ENCODE measurements around the gene CASKIN1. TPM values are rescaled to one million over a fixed set of nuclear protein-coding genes. Genes with fewer than 3 reads are reported as not detected.

Gene CASKIN1
- total RNA-seq, 1 experiment from 2014 or later, result 5.9 TPM

GRCh38 chr16:2181952-2182351 is 14.5 kb downstream of the CASKIN1 start:
- ATAC-seq, result no peak
- Histone ChIP-seq H3K27me3 (ENCODE audit: insufficient read depth, low read length) (no peaks in the 10 kb centered on the region), H3K36me3 (ENCODE audit: control insufficient read depth in 1 of 2, insufficient read depth in 2 of 2, low read length in 2 of 2) (no peaks in the 10 kb centered on the region), H3K9me2 (ENCODE audit: insufficient read depth) (no peaks in the 10 kb centered on the region), H3K79me2 (ENCODE audit: insufficient read depth, low read length) (no peaks in the 10 kb centered on the region), H3K4me2 (ENCODE audit: low read length) (no peak overlapping the region), H3K4me3 (replicated peaks in 1 of 2; ENCODE audit: low read depth in 1 of 2, low read length in 2 of 2) (no peak overlapping the region), H3K9me3 (ENCODE audit: control insufficient read depth in 1 of 2, insufficient read depth in 1 of 2, low read depth in 1 of 2, low read length in 2 of 2) (no peaks in the 10 kb centered on the region), H3K4me1 (ENCODE audit: control insufficient read depth in 1 of 2, insufficient read depth in 2 of 2, low read length in 2 of 2) (peaks cover 0 to 5% of the 10 kb centered on the region in 2 experiments; a peak in 1 of 4 replicates), H3K9ac (ENCODE audit: low read length) (no peak overlapping the region), H2AFZ (ENCODE audit: low read depth, low read length, poor library complexity, severe bottlenecking) (no peak overlapping the region), H4K20me1 (ENCODE audit: insufficient read depth) (no peaks in the 10 kb centered on the region), H3K27ac (ENCODE audit: low read depth, low read length) (peak overlapping the region; percentile 38; the same call in 1 of the 2 replicates)
- CTCF ChIA-PET, result no interaction called here
- POLR2A ChIA-PET, result interaction anchor here (1.3 kb wide), 1 partner anchor 34 kb away, joined by 4 read pairs; the partner anchor contains the start of gene PGP
- DNase-seq (ENCODE audit: low read depth, low spot score), result no peak
- intact Hi-C loops (cut with micrococcal nuclease), result no loop called here
- no TSS peak for BruUV-seq (replicated peaks)
- RAD21 ChIA-PET (ENCODE audit: low non-redundant PET in 1 of 2, low total read pairs in 2 of 2, uncharacterized antibody in 2 of 2, unreplicated experiment in 2 of 2), result no interaction called here
- no peak for TF ChIP-seq ELF1 (IDR thresholded peaks at IDR 0.05; ENCODE audit: borderline replicate concordance, low read depth)
- TF ChIP-seq SP1 (IDR thresholded peaks at IDR 0.05; ENCODE audit: low read depth), result no peak
- TF ChIP-seq FOSL1 (IDR thresholded peaks at IDR 0.05; ENCODE audit: low read depth), result no peak

- DNase-seq (ENCODE audit: low read depth, low spot score) (no peak), ATAC-seq (no peak)
- no peaks in the 10 kb centered on the region; a peak in 2 of 4 replicates for H3K36me3 ChIP-seq (ENCODE audit: control insufficient read depth in 1 of 2, insufficient read depth in 2 of 2, low read length in 2 of 2)
- ChIA-PET RAD21 (ENCODE audit: low non-redundant PET in 1 of 2, low total read pairs in 2 of 2, uncharacterized antibody in 2 of 2, unreplicated experiment in 2 of 2) (no interaction called here), CTCF (no interaction called here), POLR2A (interaction anchor here (1.3 kb wide), 1 partner anchor 34 kb away, joined by 4 read pairs; the partner anchor contains the start of gene PGP)
- H3K4me2 ChIP-seq (ENCODE audit: low read length), result no peak overlapping the region
- H3K79me2 ChIP-seq (ENCODE audit: insufficient read depth, low read length), result no peaks in the 10 kb centered on the region
- no peak overlapping the region for H3K27ac ChIP-seq (ENCODE audit: low read depth, low read length)
- H4K20me1 ChIP-seq (ENCODE audit: insufficient read depth), result no peaks in the 10 kb centered on the region
- no peak overlapping the region for H3K9ac ChIP-seq (ENCODE audit: low read length)
- no peaks in the 10 kb centered on the region for H3K9me2 ChIP-seq (ENCODE audit: insufficient read depth)
- H3K4me3 ChIP-seq (replicated peaks in 1 of 2; ENCODE audit: low read depth in 1 of 2, low read length in 2 of 2), result no peak overlapping the region
- H2AFZ ChIP-seq (ENCODE audit: low read depth, low read length, poor library complexity, severe bottlenecking), result no peak overlapping the region
- H3K9me3 ChIP-seq (ENCODE audit: control insufficient read depth in 1 of 2, insufficient read depth in 1 of 2, low read depth in 1 of 2, low read length in 2 of 2), result no peaks in the 10 kb centered on the region
- no TSS peak for BruUV-seq (replicated peaks)
- H3K27me3 ChIP-seq (ENCODE audit: insufficient read depth, low read length), result no peaks in the 10 kb centered on the region
- intact Hi-C loops (cut with micrococcal nuclease), result no loop called here
- peaks cover 0 to 5% of the 10 kb centered on the region in 2 experiments; a peak in 1 of 4 replicates for H3K4me1 ChIP-seq (ENCODE audit: control insufficient read depth in 1 of 2, insufficient read depth in 2 of 2, low read length in 2 of 2)
- TF ChIP-seq MAX (IDR thresholded peaks at IDR 0.05), result no peak
- no peak for TF ChIP-seq FOSL1 (IDR thresholded peaks at IDR 0.05; ENCODE audit: low read depth)
- TF ChIP-seq TCF7L2 (IDR thresholded peaks at IDR 0.05; ENCODE audit: borderline replicate concordance, extremely low read depth, insufficient read depth, insufficient read length), result no peak
- TF ChIP-seq RAD21 (IDR thresholded peaks at IDR 0.05; ENCODE audit: low read depth), result no peak
- TF ChIP-seq EZH2 (IDR thresholded peaks at IDR 0.05), result no peak
- TF ChIP-seq ZBTB33 (IDR thresholded peaks at IDR 0.05; ENCODE audit: extremely low read depth, insufficient replicate concordance, low read length), result no peak
- no peak for TF ChIP-seq ZNF274 (IDR thresholded peaks at IDR 0.05; ENCODE audit: low read depth, low read length)
- TF ChIP-seq ATF3 (IDR thresholded peaks at IDR 0.05), result no peak
- no peak for TF ChIP-seq JUND (IDR thresholded peaks at IDR 0.05)
- no peak for TF ChIP-seq REST (IDR thresholded peaks at IDR 0.05; ENCODE audit: low read depth)
Measured at GRCh38 chr16:2180962-2181923, 15.2 kb downstream of the CASKIN1 start.
